ENCODE measurements around the gene ZNF609. TPM values are rescaled to one million over a fixed set of nuclear protein-coding genes. Genes with fewer than 3 reads are reported as not detected.
A peak's percentile ranks its signal among the peaks of the same experiment; 100 is the strongest.

The ZNF609 gene
- total RNA-seq, 2 donors from 2014 or later, result 17.9 to 22.7 TPM

DNA sequence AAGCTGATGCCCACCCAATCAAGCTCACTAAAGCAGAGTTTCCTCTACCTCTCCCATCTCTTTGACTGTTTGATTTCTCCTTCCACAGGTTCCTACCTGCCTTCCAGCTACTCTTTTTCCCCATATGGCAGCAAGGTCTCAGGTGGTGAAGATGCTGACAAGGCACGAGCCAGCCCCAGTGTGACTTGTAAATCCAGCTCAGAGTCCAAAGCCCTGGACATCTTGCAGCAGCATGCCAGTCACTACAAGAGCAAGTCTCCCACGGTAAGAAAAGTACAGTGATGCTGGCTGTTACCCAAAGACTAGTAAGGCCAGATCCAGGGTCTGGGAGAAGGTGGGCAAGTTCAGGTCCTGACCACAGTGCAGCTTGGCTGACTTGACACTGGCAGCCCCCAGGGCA lies 219.7 kb downstream of the ZNF609 start:
- 62 to 77% methylated on average over 2 of the region's 2 CpGs for WGBS, 2 donors
- no peak for TF ChIP-seq POLR2A (IDR thresholded peaks at IDR 0.05)
- TF ChIP-seq, protein P1, sequence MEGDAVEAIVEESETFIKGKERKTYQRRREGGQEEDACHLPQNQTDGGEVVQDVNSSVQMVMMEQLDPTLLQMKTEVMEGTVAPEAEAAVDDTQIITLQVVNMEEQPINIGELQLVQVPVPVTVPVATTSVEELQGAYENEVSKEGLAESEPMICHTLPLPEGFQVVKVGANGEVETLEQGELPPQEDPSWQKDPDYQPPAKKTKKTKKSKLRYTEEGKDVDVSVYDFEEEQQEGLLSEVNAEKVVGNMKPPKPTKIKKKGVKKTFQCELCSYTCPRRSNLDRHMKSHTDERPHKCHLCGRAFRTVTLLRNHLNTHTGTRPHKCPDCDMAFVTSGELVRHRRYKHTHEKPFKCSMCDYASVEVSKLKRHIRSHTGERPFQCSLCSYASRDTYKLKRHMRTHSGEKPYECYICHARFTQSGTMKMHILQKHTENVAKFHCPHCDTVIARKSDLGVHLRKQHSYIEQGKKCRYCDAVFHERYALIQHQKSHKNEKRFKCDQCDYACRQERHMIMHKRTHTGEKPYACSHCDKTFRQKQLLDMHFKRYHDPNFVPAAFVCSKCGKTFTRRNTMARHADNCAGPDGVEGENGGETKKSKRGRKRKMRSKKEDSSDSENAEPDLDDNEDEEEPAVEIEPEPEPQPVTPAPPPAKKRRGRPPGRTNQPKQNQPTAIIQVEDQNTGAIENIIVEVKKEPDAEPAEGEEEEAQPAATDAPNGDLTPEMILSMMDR (IDR thresholded peaks at IDR 0.05), result no peak
- intact Hi-C loops (cut with DNase I), result loop anchor here (10.0 kb wide), 1 partner anchor 255 kb away; no protein-coding TSS in a partner anchor
- ATAC-seq (no peak), DNase-seq (no peak)
- H3K9me3 ChIP-seq, result no peaks in the 10 kb centered on the region
- H3K27me3 ChIP-seq, result no peaks in the 10 kb centered on the region
- H3K4me1 ChIP-seq, result no peaks in the 10 kb centered on the region
- peaks cover 0 to 26% of the 10 kb centered on the region in 2 donors for H3K36me3 ChIP-seq (replicated peaks in 1 of 2; ENCODE audit: insufficient read depth in 1 of 2, low read depth in 2 of 2)
- no peak overlapping the region for H3K4me3 ChIP-seq
- no peak overlapping the region for H3K27ac ChIP-seq

DNA sequence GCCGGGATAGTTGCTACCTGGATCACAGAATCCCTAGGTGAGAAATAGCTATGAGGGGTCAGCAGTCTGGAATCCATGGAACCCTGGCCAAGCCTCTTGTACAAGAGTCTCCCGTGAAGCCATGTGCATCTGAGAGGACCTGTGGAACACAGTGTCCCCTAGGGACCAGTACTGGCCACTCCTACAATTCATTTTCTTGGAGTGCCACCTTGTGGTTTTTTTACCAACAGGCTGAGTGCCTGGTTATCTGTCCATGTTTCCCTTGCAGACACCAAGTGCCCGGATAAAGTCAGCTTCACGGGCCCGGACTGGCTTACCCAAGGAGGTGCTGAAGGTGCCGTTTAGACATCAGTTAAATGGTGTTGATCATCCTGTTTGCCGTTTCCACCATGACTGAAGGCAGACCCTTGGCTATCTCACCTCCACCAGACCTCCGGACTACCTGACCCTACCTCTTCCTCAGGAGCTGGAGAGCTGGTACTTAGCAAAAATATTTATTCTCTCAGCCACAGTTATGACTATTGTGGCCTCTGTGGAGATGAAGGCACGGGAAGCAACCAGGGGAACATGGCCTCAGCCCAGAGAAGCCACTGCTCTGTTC lies 221.1 kb downstream of the ZNF609 start:
- H3K27ac ChIP-seq, result no peak overlapping the region
- peaks cover 0 to 26% of the 10 kb centered on the region in 2 donors for H3K36me3 ChIP-seq (replicated peaks in 1 of 2; ENCODE audit: insufficient read depth in 1 of 2, low read depth in 2 of 2)
- H3K4me1 ChIP-seq, result no peaks in the 10 kb centered on the region
- DNase-seq (peak; percentile 57 to 76 (median 62)), ATAC-seq (peak; percentile 88)
- WGBS, 2 donors, result 46 to 53% methylated on average over 6 to 9 of the region's 9 CpGs
- no peak for TF ChIP-seq POLR2A (IDR thresholded peaks at IDR 0.05)
- TF ChIP-seq, protein P1 (IDR thresholded peaks at IDR 0.05), result peak; percentile 65 to 98 (median 92)
- no peaks in the 10 kb centered on the region for H3K9me3 ChIP-seq
- intact Hi-C loops (cut with DNase I), result loop anchor here (10.0 kb wide), 1 partner anchor 257 kb away; no protein-coding TSS in a partner anchor
- no peak overlapping the region for H3K4me3 ChIP-seq
- no peaks in the 10 kb centered on the region for H3K27me3 ChIP-seq

GRCh38 chr15:64682255-64682654 lies 221.9 kb downstream of the ZNF609 start:
- WGBS, 2 donors, result 73 to 75% methylated on average over 3 of the region's 3 CpGs
- Histone ChIP-seq H3K27ac (no peak overlapping the region), H3K4me3 (no peak overlapping the region), H3K27me3 (no peaks in the 10 kb centered on the region), H3K9me3 (no peaks in the 10 kb centered on the region), H3K4me1 (no peaks in the 10 kb centered on the region), H3K36me3 (replicated peaks in 1 of 2; ENCODE audit: insufficient read depth in 1 of 2, low read depth in 2 of 2) (peaks cover 0 to 26% of the 10 kb centered on the region in 2 donors)
- TF ChIP-seq, protein P1 (IDR thresholded peaks at IDR 0.05), result no peak
- no peak for TF ChIP-seq POLR2A (IDR thresholded peaks at IDR 0.05)
- no peak for ATAC-seq
- intact Hi-C loops (cut with DNase I), result loop anchor here (10.0 kb wide), 1 partner anchor 257 kb away; no protein-coding TSS in a partner anchor
- DNase-seq, result no peak

DNA sequence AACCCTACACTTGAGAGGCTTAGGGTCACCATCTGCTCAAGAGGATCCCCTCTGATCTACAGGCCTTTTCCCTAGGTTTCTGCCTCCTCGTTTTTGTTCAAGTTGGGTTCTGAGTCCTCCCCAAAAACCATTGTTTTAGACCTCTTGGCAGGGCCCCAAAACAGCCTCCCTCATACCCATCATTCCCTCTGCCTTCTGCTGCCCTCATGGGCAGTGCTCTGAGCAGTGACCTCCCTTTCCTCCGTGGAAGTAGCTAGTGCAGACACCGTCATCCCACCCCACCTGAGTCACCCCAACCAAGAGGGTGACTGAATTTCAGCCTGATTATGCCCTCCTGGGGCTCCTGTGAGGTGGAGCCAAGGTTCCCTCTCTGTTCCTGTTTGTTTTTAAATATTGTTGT lies 223.0 kb downstream of the ZNF609 start:
- intact Hi-C loops (cut with DNase I), result loop anchor here (10.0 kb wide), 1 partner anchor 259 kb away; no protein-coding TSS in a partner anchor
- TF ChIP-seq, protein P1 (IDR thresholded peaks at IDR 0.05), result no peak
- no peak for TF ChIP-seq POLR2A (IDR thresholded peaks at IDR 0.05)
- Histone ChIP-seq H3K4me1 (no peaks in the 10 kb centered on the region), H3K27me3 (no peaks in the 10 kb centered on the region), H3K4me3 (no peak overlapping the region), H3K27ac (no peak overlapping the region), H3K9me3 (no peaks in the 10 kb centered on the region), H3K36me3 (replicated peaks in 1 of 2; ENCODE audit: insufficient read depth in 1 of 2, low read depth in 2 of 2) (peaks cover 0 to 24% of the 10 kb centered on the region in 2 donors)
- 51 to 66% methylated on average over 3 of the region's 3 CpGs for WGBS, 2 donors
- DNase-seq (no peak), ATAC-seq (no peak)

Measured in body of pancreas (tissue), 4 donors.